ENCODE measurements around the gene PLAAT5. TPM values are rescaled to one million over a fixed set of nuclear protein-coding genes. Genes with fewer than 3 reads are reported as not detected.
A peak's percentile ranks its signal among the peaks of the same experiment; 100 is the strongest.
"Not testable (repeated sequence)": the region's sequence is repeated elsewhere in the genome, so short reads cannot be mapped to it uniquely, and the experiment has no call there.

Gene PLAAT5
- polyA plus RNA-seq, 4 donors = 0.24 to 0.99 (median 0.64) TPM

DNA sequence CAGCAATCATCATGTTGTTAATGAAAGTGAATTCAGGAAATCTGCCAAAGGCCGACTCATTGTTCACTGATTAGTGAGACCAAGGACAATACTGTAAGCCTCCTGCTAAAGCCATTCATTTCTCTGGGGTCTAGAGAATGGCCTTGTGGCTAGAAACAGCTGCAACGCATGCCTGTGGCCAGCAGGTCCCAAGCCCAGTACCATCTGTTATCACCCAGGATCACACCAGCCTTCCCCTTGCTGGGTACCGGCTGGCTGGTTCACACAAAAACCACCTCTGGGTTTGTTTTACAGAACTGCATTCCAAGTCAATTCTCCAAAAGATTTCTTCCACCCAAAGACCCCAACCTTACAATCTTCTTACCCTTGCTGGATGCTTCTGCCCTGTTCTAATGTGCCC, 1.1 kb downstream of the PLAAT5 start:
- no peak for DNase-seq (ENCODE audit: low read depth in 4 of 4, low spot score in 2 of 4)

DNA sequence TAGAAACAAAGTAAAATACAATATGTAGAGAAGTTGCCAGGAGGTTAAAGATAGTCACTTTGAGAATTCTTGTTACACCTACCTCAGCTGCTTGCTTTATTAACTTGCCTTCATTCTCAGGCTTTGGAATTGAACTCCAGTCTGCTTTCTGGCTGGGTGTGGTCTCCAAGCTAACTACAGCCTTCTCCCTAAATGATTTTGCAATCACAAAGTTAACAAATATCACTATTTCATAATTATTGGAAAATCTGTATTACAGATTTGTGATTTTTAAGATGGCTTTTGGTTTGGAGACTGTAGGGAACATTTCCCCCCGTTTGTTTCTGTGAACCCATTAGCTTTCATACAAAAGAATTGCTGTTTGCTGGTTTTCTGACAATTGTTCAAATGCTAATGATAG, 2.2 kb downstream of the PLAAT5 start:
- DNase-seq (ENCODE audit: low read depth in 4 of 4, low spot score in 2 of 4) = no peak

DNA sequence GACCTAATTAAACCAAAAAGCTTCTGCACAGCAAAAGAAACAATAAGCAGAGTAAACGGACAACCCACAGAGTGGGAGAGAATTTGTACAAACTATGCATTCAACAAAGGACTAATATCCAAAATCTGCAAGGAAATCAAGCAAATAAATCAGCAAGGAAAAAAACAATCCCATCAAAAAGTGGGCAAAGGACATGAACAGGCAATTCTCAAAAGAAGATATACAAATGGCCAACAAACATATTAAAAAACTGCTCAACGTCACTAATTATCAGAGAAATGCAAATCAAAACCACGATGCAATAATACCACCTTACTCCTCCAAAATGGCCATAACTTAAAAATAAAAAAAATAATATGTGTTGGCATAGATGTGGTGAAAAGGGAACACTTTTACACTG, 5.2 kb downstream of the PLAAT5 start:
- DNase-seq (ENCODE audit: low read depth in 4 of 4, low spot score in 2 of 4) = no peak

DNA sequence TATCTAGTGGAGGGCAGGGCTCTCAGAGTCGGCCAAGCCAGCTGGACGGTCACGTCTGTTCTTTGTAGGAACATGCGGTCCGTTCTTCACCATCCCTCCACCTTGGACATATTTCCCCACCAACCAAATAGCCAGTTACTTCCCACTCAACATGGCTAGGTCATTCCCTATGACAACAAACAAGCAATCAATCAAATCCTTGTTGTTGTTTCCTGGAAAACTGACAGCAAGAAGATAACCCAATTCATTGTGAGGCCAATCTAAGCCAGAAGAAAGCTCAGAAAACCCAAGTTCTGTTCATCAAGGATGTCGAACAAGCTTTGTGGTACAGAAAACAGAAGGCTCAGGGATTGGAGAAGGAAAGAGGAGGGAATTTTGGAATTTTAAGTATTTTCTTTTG, 10.9 kb downstream of the PLAAT5 start:
- DNase-seq (ENCODE audit: low read depth in 4 of 4, low spot score in 2 of 4) = no peak

DNA sequence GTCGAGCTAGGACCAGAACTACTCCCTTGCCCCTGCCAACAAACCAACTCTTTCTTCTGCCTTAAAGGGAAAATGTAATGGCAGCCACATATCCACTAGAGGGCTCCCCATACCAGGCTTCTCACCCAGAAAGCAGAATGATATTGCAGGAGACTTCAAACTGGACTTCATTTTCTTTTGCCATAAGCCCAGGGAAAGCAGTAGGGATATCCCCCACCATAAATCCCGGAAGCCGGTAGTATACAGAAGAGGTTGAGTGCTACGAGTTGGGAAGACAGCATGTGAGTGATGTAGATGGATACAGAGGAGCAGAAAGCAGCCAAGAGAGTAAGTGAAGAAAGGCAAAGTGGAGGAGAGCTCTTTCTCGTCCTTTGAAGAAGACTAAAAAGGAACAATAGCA, 12.1 kb downstream of the PLAAT5 start:
- peak; percentile 29 to 54 (median 44) for DNase-seq (ENCODE audit: low read depth in 4 of 4, low spot score in 2 of 4)

DNA sequence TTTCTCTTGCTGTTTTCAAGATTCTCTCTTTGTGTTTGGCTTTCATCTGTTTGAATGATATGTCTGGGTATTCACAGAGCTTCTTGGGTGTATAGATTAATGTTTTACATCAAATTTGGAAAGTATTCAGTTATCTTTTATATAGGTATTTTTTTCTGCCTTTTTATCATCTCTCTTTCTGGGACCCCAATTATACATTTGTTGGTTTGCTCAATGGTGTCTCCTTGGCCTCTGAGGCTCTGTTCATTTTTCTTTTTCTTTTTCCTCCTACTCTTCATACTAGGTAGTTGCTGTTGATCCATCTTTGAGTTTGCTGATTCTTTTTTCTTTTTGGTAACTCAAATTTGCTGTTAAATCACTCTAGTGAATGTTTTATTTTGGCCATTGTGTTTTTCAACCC, 14.3 kb downstream of the PLAAT5 start:
- DNase-seq (ENCODE audit: low read depth in 4 of 4, low spot score in 2 of 4) = no peak

DNA sequence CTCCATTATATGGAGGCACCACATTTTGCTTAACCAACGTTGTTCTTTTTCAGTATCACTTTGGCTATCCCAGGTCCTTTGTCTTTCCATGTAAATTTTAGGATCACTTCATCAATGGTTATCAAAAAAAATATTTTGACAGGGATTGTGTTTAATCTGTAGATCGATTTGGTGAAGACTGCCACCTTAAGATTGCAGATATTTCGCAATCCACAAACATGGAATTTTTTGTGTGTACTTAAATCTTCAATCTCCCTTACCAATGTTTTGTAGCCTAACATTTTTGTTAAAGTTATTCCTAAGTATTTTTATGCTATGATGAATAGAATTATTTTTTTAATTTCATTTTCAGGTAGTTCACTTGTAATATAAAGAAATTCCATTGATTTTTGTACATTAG, 18.6 kb downstream of the PLAAT5 start:
- no peak for DNase-seq (ENCODE audit: low read depth in 4 of 4, low spot score in 2 of 4)

DNA sequence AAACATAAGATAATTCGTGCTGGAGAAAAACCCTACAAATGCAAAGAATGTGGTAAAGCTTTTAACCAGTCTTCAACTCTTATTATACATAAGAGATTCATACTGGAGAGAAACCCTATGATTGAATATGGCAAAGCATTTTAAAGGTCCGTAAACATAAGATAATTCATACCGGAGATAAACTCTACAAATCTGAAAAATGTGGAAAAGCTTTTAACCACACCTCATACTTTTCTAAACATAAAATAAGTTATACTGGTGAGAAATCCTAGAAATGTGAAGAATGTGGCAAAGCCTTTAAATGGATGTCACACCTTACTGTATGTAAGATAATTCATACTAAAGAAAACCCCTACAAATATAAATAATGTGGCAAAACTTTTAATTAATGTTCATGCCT, 20.7 kb downstream of the PLAAT5 start:
- DNase-seq (ENCODE audit: low read depth in 4 of 4, low spot score in 2 of 4) = no peak

DNA sequence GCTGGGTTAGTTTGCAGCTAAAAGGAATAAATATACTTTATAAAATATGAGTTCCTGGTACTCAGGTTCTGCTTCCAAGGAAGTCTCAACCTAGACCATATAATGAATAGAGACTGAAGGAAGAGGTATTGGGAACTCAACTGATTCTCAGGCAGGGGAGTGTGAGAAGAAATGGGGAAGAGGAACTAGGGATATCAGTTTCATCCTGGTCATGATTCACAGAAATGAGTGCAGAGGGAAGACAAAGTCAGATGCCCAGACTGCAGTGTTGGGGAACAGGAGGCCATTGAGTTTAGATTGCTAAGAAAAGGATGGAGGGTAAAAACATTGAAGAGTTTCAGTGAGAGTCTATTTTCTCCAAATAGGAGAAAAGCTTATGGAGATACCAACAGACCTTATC, 28.8 kb downstream of the PLAAT5 start:
- no peak for DNase-seq (ENCODE audit: low read depth in 4 of 4, low spot score in 2 of 4)

DNA sequence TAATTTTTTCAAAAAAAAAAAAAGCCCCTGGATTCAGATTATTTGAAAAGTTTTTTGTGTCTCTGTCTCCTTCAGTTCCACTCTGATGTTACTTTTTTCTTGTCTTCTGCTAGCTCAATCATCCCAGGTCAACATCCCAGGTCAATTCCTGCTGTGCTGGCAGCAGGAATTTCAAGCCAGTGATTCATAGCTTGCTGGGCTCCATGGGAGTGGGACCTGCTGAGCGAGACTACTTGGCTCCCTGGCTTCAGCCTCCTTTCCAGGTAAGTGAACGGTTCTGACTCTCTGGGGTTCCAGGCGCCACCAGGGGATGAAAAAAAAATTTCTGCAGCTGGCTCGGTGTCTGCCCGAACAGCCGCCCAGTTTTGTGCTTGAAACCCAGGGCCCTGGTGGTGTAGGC, 31.4 kb downstream of the PLAAT5 start:
- no peak for DNase-seq (ENCODE audit: low read depth in 4 of 4, low spot score in 2 of 4)

DNA sequence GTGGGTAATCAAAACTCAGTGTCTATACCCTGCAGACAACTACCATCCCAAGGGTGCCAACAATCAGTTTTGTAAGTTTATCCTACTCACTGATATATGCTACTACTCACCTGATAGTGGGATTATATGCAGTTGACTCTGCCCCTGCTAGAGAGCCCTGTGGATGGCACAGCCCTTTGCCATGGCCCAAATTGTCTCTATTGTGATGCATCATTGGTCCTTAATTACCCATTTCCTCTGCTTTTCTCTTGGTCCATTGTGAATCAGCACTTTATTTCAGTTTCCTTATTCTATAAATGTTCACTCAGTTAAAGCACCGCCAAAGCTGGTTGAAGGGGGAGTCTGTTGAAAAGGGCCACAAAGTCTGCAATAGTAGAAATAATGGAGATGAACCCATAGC, 42.3 kb downstream of the PLAAT5 start:
- DNase-seq (ENCODE audit: low read depth in 4 of 4, low spot score in 2 of 4) = no peak

DNA sequence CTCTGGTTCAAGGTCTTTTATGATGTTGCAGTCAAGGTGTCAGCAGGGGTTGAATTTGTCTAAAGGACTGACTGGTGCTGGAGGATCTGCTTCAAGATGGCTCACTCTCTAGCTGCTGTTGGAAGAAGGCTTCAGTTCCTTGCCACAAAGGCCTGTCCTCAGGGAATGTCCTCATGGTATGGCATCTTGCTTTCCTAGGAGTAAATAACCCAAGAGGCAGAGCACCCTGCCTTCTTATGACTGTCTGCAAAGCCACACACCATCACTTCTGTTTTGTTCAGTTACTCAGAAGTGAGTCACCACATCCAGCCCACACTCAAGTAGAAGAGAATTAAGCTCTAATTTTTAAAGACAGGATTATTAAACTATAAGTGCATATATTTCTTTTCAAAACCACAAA, 45.2 kb downstream of the PLAAT5 start:
- DNase-seq (ENCODE audit: low read depth in 4 of 4, low spot score in 2 of 4) = no peak

DNA sequence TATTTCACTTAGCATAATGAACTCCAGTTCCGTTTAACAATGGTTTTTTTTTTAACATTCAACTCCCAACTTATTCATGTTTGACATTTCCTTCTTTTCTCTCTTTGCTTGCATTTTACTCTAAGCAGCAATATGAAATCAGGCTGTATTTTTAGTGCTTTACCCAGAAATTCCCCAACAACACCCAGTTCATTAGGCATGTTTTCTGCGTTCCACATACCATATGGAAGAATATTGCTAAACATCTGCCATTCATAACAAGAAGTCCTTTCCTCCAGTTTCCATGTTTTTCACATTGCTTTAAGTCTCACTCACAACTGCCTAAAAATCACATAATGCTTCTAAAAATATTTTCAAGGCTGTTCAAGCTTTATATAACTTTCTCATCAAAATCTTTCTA, 45.8 kb downstream of the PLAAT5 start:
- no peak for DNase-seq (ENCODE audit: low read depth in 4 of 4, low spot score in 2 of 4)

DNA sequence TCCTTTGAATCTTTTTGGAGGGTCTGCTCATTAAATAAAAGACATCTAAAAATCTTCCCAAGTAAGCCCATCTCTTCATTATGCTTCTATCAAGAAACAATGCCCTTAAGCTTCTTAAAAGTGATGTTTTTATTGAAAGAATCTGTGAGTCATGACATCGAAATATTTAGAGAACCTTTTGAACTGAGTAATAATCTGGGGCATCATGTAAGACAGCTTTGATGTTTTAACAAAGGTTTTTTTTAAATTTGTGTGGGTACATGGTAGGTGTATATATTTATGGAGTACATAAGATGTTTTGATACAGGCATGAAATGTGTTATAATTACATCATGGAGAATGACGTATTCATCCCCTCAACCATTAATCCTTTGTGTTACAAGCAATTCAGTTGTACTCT, 46.8 kb downstream of the PLAAT5 start:
- DNase-seq (ENCODE audit: low read depth in 4 of 4, low spot score in 2 of 4) = no peak

DNA sequence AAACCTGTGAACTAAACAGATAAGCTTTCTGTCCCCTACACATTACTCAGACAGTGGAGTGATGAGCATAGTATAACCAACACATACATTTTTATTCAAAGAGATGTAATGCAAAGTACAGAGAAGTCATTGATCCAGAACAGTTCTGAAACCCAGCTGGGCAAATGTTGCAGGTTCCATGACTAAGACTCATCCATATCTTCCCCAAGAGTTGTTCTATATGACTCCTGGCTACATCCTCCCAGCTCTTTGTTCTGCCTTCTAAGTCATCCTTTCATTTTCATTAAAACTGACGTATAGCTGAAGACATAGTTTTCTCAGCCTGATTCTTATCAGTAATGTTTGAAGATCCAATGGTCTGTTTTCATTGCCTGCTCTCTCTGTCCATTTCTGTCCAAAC, 47.3 kb downstream of the PLAAT5 start:
- no peak for DNase-seq (ENCODE audit: low read depth in 4 of 4, low spot score in 2 of 4)

DNA sequence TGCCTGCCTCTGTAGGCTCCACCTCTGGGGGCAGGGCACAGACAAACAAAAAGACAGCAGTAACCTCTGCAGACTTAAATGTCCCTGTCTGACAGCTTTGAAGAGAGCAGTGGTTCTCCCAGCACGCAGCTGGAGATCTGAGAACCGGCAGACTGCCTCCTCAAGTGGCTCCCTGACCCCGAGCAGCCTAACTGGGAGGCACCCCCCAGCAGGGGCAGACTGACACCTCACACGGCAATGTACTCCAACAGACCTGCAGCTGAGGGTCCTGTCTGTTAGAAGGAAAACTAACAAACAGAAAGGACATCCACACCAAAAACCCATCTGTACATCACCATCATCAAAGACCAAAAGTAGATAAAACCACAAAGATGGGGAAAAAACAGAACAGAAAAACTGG, 55.1 kb downstream of the PLAAT5 start:
- DNase-seq (ENCODE audit: low read depth in 4 of 4, low spot score in 2 of 4) = not testable (repeated sequence)

DNA sequence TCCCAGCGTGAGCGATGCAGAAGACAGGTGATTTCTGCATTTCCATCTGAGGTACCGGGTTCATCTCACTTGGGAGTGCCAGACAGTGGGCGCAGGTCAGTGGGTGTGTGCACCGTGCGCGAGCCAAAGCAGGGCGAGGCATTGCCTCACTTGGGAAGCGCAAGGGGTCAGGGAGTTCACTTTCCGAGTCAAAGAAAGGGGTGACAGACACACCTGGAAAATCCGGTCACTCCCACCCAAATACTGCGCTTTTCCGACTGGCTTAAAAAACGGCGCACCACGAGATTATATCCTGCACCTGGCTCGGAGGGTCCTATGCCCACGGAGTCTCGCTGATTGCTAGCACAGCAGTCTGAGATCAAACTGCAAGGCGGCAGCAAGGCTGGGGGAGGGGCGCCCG, 55.6 kb downstream of the PLAAT5 start:
- DNase-seq (ENCODE audit: low read depth in 4 of 4, low spot score in 2 of 4) = not testable (repeated sequence)

DNA sequence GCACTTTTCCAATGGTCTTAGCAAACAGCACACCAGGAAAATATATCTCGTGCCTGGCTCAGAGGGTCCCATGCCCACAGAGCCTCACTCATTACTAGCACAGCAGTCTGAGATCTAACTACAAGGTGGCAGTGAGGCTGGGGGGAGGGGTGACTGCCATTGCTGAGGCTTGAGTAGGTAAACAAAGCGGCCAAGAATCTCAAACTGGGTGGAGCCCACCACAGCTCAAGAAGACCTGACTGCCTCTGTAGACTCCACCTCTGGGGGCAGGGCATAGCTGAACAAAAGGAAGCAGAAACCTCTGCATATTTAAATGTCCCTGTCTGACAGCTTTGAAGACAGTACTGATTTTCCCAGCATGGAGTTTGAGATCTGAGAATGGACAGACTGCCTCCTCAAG, 60.2 kb downstream of the PLAAT5 start:
- not testable (repeated sequence) for DNase-seq (ENCODE audit: low read depth in 4 of 4, low spot score in 2 of 4)

DNA sequence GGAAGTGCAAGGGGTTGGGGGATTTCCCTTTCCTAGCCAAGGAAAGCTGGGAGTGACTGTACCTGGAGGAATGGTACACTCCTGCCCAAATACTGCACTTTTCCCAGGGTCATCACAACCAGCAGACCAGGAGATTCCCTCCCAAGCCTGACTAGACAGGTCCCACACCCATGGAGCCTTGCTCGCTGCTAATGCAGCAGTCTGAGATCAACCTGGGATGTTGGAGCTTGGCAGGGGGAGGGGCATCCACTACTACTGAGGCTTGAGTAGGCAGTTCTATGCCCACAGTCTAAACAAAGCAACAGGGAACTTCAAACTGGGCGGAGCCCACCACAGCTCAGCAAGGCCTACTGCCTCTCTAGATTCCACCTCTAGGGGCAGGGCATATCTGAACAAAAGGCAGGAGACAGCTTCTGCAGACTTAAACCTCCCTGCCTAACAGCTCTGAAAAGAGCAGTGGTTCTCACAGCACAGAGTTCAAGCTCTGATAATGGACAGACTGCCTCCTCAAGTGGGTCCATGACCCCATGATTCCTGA, 62.9 kb downstream of the PLAAT5 start:
- DNase-seq (ENCODE audit: low read depth in 4 of 4, low spot score in 2 of 4) = no peak

DNA sequence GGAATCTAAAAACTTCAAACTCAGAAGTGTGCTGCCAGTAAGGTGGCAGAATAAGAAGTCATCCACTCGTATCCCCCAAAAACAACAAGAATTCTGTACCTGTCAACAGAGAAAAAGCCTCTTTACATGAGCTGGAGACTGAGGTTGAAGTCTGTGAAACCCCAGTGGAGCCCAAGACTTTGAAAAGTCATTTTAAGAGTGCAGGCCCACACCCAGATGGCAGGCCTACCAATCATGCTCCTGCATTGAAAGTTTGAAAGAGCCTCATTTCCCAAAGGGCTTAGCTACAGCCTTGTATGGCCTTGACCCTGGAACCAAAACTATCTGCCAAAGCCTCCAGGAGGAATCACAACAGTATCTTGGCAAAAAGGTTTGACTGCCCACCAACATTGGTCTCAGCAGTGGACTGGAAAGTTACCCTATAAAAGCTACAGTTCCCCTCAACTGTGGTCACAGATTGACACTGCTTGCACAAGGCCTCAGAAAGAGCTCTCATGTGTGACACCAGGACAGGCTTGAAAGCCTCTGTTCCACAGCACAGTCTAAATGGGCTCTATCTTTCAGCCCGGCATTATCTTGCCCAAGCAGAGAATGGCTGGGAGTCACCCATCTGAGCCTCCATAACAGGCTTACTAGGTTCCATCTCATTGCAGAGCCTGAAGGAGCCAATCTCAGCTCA, 73.7 kb downstream of the PLAAT5 start:
- DNase-seq (ENCODE audit: low read depth in 4 of 4, low spot score in 2 of 4) = no peak

Data from left renal cortex interstitium (tissue), 4 donors.